GM23338 (cell line): ENCODE data around the gene RRBP1. TPM values are rescaled to one million over a fixed set of nuclear protein-coding genes. Genes with fewer than 3 reads are reported as not detected.

Experiments used
- ATAC-seq: fragments of 200-7000 bp; cut with Tn5 transposase; 3 replicates; pipeline ENCODE4 v1.9.1; 2020
- DNase-seq: peaks from one replicate; pipeline ENCODE4 v3.0.0-alpha.2; 2015; ENCODE audit warnings: low spot score
- H2AFZ ChIP-seq: fragments of 200-600 bp; sonication (generic); 2 replicates; pipeline ENCODE4 v1.8.0; 2016; ENCODE audit warnings: antibody characterized with exemption, mild to moderate bottlenecking, moderate library complexity
- H3F3A ChIP-seq: fragments of 200-600 bp; sonication (generic); replicated peaks from 2 replicates; pipeline ENCODE4 v1.8.0; 2017; ENCODE audit warnings: antibody characterized with exemption, mixed run types, low read depth
- H3K27ac ChIP-seq: fragments of 200-600 bp; sonication (generic); 2 replicates; pipeline ENCODE4 v1.6.1; 2016; ENCODE audit warnings: low read depth
- H3K27me3 ChIP-seq: fragments of 200-600 bp; sonication (generic); 2 replicates; pipeline ENCODE4 v1.8.0; 2016; ENCODE audit warnings: mild to moderate bottlenecking, mixed run types, moderate library complexity; ENCODE audit not compliant: insufficient read depth
- H3K36me3 ChIP-seq: fragments of 200-600 bp; sonication (generic); 2 replicates; pipeline ENCODE4 v1.8.0; 2016; ENCODE audit warnings: mild to moderate bottlenecking; ENCODE audit not compliant: insufficient read depth
- H3K4me1 ChIP-seq: fragments of 200-600 bp; sonication (generic); 2 replicates; pipeline ENCODE4 v1.8.0; 2016; ENCODE audit warnings: mild to moderate bottlenecking, moderate library complexity; ENCODE audit not compliant: insufficient read depth
- H3K4me2 ChIP-seq: fragments of 200-600 bp; sonication (generic); 2 replicates; pipeline ENCODE4 v1.7.1; 2017; ENCODE audit warnings: mixed run types
- H3K4me3 ChIP-seq: fragments of 200-600 bp; sonication (generic); 2 replicates; pipeline ENCODE4 v1.6.1; 2016; ENCODE audit warnings: mixed run types
- H3K79me2 ChIP-seq: fragments of 200-600 bp; sonication (generic); replicated peaks from 2 replicates; pipeline ENCODE4 v1.8.0; 2017; ENCODE audit warnings: mild to moderate bottlenecking; ENCODE audit not compliant: insufficient read depth
- H3K9me2 ChIP-seq: fragments of 200-600 bp; sonication (generic); 2 replicates; pipeline ENCODE4 v1.8.0; 2017; ENCODE audit not compliant: insufficient read depth
- H4K20me1 ChIP-seq: fragments of 200-600 bp; sonication (generic); replicated peaks from 2 replicates; pipeline ENCODE4 v1.8.0; 2017; ENCODE audit warnings: mild to moderate bottlenecking; ENCODE audit not compliant: insufficient read depth
- H3K27ac Mint-ChIP-seq: 2 replicates; pipeline ENCODE4 v1.8.0; 2020; ENCODE audit warnings: inconsistent platforms, mild to moderate bottlenecking, moderate library complexity, mixed read lengths
- H3K27me3 Mint-ChIP-seq: 3 replicates; pipeline ENCODE4 v1.8.0; 2022; ENCODE audit warnings: low read depth, mild to moderate bottlenecking, moderate library complexity, mixed read lengths, inconsistent platforms; ENCODE audit not compliant: insufficient read depth, poor library complexity
- H3K36me3 Mint-ChIP-seq: 3 replicates; pipeline ENCODE4 v1.8.0; 2021; ENCODE audit warnings: low read depth, mild to moderate bottlenecking, inconsistent platforms, moderate library complexity, mixed read lengths
- H3K4me1 Mint-ChIP-seq: 3 replicates; pipeline ENCODE4 v1.8.0; 2020; ENCODE audit warnings: mild to moderate bottlenecking, inconsistent platforms, mixed read lengths
- H3K4me3 Mint-ChIP-seq: 3 replicates; pipeline ENCODE4 v1.8.0; 2021; ENCODE audit warnings: moderate library complexity, mild to moderate bottlenecking, inconsistent platforms, mixed read lengths
- H3K9me3 Mint-ChIP-seq: 3 replicates; pipeline ENCODE4 v1.8.0; 2020; ENCODE audit warnings: moderate library complexity, mild to moderate bottlenecking, inconsistent platforms, mixed read lengths
- CREB1 ChIP-seq: fragments of 250-450 bp; sonication (Bioruptor Pico); IDR thresholded peaks from 2 replicates; pipeline ENCODE4 v1.5.0; 2020; ENCODE audit warnings: low read depth, mild to moderate bottlenecking, moderate library complexity
- EZH2 ChIP-seq: fragments of 200-600 bp; sonication (generic); IDR thresholded peaks from one replicate; pipeline ENCODE4 v1.8.0; 2017; ENCODE audit warnings: antibody characterized with exemption, mild to moderate bottlenecking, low read depth; ENCODE audit not compliant: unreplicated experiment
- EZH2phosphoT487 ChIP-seq: fragments of 200-600 bp; sonication (generic); IDR thresholded peaks from one replicate; pipeline ENCODE4 v1.8.1; 2018; ENCODE audit warnings: antibody characterized with exemption; ENCODE audit not compliant: unreplicated experiment
- JUNB ChIP-seq: IDR thresholded peaks from one replicate; pipeline ENCODE4 v1.6.1; 2016; ENCODE audit warnings: antibody characterized with exemption; ENCODE audit not compliant: unreplicated experiment
- NANOG ChIP-seq: IDR thresholded peaks from 2 replicates; pipeline ENCODE4 v1.6.1; 2016; ENCODE audit warnings: antibody characterized with exemption, borderline replicate concordance
- POLR2AphosphoS5 ChIP-seq: IDR thresholded peaks from 2 replicates; pipeline ENCODE4 v1.6.1; 2016; ENCODE audit warnings: antibody characterized with exemption, low read depth
- STAT1 ChIP-seq: IDR thresholded peaks from one replicate; pipeline ENCODE4 v1.6.1; 2016; ENCODE audit warnings: antibody characterized with exemption; ENCODE audit not compliant: unreplicated experiment
- ZNF114 ChIP-seq: fragments of 250-450 bp; sonication (Bioruptor Pico); IDR thresholded peaks from 2 replicates; pipeline ENCODE4 v1.5.0; 2020; ENCODE audit warnings: mild to moderate bottlenecking, moderate library complexity
- ZNF331 ChIP-seq: fragments of 250-450 bp; sonication (Bioruptor Pico); IDR thresholded peaks from 2 replicates; pipeline ENCODE4 v1.5.0; 2020; ENCODE audit warnings: low read depth, mild to moderate bottlenecking, moderate library complexity
- polyA plus RNA-seq: library from polyadenylated mRNA; unstranded; fragments of >200 nt; fragmentation: Nextera tagmentation; extraction: Ambion mirVana; gene quantifications from 2 replicates; pipeline ENCODE4 v1.2.1, GENCODE V29; 2016
- total RNA-seq: library from RNA; depleted of rRNA; stranded (reverse); fragments of >200 nt; shearing (Covaris generic); gene quantifications from 2 replicates; pipeline ENCODE4 v1.2.3, GENCODE V29; 2014
- TF ChIP-seq, protein P1 (sequence below), 2 experiments: fragments of 200-600 bp in 1 of 2; sonication (generic) in 1 of 2; conservative IDR thresholded peaks; 2 replicates each; pipeline versions ENCODE4 v1.5.1 to v1.6.1; 2016 to 2017; ENCODE audit warnings: antibody characterized with exemption in 2 of 2, low read depth in 2 of 2, mild to moderate bottlenecking in 2 of 2, moderate library complexity in 1 of 2
- TF ChIP-seq, protein P2 (sequence below): IDR thresholded peaks from 2 replicates; pipeline ENCODE4 v1.6.1; 2016; ENCODE audit warnings: antibody characterized with exemption
- TF ChIP-seq, protein P3 (sequence below): fragments of 250-450 bp; sonication (Bioruptor Pico); IDR thresholded peaks from 2 replicates; pipeline ENCODE4 v1.5.0; 2020; ENCODE audit warnings: mild to moderate bottlenecking, moderate library complexity
- TF ChIP-seq, protein P4 (sequence below): IDR thresholded peaks from one replicate; pipeline ENCODE4 v1.6.1; 2018; ENCODE audit warnings: antibody characterized with exemption; ENCODE audit not compliant: unreplicated experiment

Gene RRBP1
- total and polyA plus RNA-seq, 2 experiments from 2014 or later, result 105 to 113 TPM

GRCh38 chr20:17580895-17581294 is 101.1 kb downstream of the RRBP1 start:
- H3K9me2 ChIP-seq, result no peaks in the 10 kb centered on the region; the same call in 1 of the 2 replicates
- DNase-seq (no peak), ATAC-seq (no peak)
- Mint-ChIP-seq H3K4me1 (peaks cover 17% of the 10 kb centered on the region), H3K27me3 (peaks cover 3% of the 10 kb centered on the region), H3K4me3 (no peak overlapping the region), H3K27ac (no peak overlapping the region), H3K9me3 (no peaks in the 10 kb centered on the region), H3K36me3 (peaks cover 3% of the 10 kb centered on the region; the same call in 2 of the 3 replicates)
- H3K36me3 ChIP-seq, result no peaks in the 10 kb centered on the region
- H3K4me1 ChIP-seq, result peaks cover 18% of the 10 kb centered on the region
- H3K4me3 ChIP-seq, result no peak overlapping the region
- H4K20me1 ChIP-seq, result peaks cover 3% of the 10 kb centered on the region
- H3K79me2 ChIP-seq, result peaks cover 99% of the 10 kb centered on the region
- H3K4me2 ChIP-seq, result no peak overlapping the region
- TF ChIP-seq EZH2, result no peak
- TF ChIP-seq JUNB, result no peak
- TF ChIP-seq, protein P1, sequence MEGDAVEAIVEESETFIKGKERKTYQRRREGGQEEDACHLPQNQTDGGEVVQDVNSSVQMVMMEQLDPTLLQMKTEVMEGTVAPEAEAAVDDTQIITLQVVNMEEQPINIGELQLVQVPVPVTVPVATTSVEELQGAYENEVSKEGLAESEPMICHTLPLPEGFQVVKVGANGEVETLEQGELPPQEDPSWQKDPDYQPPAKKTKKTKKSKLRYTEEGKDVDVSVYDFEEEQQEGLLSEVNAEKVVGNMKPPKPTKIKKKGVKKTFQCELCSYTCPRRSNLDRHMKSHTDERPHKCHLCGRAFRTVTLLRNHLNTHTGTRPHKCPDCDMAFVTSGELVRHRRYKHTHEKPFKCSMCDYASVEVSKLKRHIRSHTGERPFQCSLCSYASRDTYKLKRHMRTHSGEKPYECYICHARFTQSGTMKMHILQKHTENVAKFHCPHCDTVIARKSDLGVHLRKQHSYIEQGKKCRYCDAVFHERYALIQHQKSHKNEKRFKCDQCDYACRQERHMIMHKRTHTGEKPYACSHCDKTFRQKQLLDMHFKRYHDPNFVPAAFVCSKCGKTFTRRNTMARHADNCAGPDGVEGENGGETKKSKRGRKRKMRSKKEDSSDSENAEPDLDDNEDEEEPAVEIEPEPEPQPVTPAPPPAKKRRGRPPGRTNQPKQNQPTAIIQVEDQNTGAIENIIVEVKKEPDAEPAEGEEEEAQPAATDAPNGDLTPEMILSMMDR (conservative IDR thresholded peaks at IDR 0.05; ENCODE audit: low read depth in 2 of 2), result no peak
- no peak for TF ChIP-seq NANOG
- TF ChIP-seq ZNF114, result no peak
- no peak for TF ChIP-seq ZNF331
- TF ChIP-seq, protein P2, sequence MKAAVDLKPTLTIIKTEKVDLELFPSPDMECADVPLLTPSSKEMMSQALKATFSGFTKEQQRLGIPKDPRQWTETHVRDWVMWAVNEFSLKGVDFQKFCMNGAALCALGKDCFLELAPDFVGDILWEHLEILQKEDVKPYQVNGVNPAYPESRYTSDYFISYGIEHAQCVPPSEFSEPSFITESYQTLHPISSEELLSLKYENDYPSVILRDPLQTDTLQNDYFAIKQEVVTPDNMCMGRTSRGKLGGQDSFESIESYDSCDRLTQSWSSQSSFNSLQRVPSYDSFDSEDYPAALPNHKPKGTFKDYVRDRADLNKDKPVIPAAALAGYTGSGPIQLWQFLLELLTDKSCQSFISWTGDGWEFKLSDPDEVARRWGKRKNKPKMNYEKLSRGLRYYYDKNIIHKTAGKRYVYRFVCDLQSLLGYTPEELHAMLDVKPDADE, result no peak
- TF ChIP-seq, protein P3, sequence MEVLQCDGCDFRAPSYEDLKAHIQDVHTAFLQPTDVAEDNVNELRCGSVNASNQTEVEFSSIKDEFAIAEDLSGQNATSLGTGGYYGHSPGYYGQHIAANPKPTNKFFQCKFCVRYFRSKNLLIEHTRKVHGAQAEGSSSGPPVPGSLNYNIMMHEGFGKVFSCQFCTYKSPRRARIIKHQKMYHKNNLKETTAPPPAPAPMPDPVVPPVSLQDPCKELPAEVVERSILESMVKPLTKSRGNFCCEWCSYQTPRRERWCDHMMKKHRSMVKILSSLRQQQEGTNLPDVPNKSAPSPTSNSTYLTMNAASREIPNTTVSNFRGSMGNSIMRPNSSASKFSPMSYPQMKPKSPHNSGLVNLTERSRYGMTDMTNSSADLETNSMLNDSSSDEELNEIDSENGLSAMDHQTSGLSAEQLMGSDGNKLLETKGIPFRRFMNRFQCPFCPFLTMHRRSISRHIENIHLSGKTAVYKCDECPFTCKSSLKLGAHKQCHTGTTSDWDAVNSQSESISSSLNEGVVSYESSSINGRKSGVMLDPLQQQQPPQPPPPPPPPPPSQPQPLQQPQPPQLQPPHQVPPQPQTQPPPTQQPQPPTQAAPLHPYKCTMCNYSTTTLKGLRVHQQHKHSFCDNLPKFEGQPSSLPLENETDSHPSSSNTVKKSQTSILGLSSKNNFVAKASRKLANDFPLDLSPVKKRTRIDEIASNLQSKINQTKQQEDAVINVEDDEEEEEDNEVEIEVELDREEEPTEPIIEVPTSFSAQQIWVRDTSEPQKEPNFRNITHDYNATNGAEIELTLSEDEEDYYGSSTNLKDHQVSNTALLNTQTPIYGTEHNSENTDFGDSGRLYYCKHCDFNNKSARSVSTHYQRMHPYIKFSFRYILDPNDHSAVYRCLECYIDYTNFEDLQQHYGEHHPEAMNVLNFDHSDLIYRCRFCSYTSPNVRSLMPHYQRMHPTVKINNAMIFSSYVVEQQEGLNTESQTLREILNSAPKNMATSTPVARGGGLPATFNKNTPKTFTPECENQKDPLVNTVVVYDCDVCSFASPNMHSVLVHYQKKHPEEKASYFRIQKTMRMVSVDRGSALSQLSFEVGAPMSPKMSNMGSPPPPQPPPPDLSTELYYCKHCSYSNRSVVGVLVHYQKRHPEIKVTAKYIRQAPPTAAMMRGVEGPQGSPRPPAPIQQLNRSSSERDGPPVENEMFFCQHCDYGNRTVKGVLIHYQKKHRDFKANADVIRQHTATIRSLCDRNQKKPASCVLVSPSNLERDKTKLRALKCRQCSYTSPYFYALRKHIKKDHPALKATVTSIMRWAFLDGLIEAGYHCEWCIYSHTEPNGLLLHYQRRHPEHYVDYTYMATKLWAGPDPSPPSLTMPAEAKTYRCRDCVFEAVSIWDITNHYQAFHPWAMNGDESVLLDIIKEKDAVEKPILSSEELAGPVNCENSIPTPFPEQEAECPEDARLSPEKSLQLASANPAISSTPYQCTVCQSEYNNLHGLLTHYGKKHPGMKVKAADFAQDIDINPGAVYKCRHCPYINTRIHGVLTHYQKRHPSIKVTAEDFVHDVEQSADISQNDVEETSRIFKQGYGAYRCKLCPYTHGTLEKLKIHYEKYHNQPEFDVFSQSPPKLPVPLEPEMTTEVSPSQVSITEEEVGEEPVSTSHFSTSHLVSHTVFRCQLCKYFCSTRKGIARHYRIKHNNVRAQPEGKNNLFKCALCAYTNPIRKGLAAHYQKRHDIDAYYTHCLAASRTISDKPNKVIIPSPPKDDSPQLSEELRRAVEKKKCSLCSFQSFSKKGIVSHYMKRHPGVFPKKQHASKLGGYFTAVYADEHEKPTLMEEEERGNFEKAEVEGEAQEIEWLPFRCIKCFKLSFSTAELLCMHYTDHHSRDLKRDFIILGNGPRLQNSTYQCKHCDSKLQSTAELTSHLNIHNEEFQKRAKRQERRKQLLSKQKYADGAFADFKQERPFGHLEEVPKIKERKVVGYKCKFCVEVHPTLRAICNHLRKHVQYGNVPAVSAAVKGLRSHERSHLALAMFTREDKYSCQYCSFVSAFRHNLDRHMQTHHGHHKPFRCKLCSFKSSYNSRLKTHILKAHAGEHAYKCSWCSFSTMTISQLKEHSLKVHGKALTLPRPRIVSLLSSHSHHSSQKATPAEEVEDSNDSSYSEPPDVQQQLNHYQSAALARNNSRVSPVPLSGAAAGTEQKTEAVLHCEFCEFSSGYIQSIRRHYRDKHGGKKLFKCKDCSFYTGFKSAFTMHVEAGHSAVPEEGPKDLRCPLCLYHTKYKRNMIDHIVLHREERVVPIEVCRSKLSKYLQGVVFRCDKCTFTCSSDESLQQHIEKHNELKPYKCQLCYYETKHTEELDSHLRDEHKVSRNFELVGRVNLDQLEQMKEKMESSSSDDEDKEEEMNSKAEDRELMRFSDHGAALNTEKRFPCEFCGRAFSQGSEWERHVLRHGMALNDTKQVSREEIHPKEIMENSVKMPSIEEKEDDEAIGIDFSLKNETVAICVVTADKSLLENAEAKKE (CRISPR knock-in tag), result no peak
- no peak for TF ChIP-seq POLR2AphosphoS5
- TF ChIP-seq, protein P4, sequence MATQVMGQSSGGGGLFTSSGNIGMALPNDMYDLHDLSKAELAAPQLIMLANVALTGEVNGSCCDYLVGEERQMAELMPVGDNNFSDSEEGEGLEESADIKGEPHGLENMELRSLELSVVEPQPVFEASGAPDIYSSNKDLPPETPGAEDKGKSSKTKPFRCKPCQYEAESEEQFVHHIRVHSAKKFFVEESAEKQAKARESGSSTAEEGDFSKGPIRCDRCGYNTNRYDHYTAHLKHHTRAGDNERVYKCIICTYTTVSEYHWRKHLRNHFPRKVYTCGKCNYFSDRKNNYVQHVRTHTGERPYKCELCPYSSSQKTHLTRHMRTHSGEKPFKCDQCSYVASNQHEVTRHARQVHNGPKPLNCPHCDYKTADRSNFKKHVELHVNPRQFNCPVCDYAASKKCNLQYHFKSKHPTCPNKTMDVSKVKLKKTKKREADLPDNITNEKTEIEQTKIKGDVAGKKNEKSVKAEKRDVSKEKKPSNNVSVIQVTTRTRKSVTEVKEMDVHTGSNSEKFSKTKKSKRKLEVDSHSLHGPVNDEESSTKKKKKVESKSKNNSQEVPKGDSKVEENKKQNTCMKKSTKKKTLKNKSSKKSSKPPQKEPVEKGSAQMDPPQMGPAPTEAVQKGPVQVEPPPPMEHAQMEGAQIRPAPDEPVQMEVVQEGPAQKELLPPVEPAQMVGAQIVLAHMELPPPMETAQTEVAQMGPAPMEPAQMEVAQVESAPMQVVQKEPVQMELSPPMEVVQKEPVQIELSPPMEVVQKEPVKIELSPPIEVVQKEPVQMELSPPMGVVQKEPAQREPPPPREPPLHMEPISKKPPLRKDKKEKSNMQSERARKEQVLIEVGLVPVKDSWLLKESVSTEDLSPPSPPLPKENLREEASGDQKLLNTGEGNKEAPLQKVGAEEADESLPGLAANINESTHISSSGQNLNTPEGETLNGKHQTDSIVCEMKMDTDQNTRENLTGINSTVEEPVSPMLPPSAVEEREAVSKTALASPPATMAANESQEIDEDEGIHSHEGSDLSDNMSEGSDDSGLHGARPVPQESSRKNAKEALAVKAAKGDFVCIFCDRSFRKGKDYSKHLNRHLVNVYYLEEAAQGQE, result no peak
- TF ChIP-seq CREB1 (CRISPR knock-in tag), result no peak
- TF ChIP-seq EZH2phosphoT487, result no peak
- no peak for TF ChIP-seq STAT1
- no peaks in the 10 kb centered on the region for H3K27me3 ChIP-seq
- H3F3A ChIP-seq, result no peaks in the 10 kb centered on the region
- no peak overlapping the region for H3K27ac ChIP-seq
- no peak overlapping the region for H2AFZ ChIP-seq
